HepG2 (cell line): Measurements from ENCODE around the gene NAV2. TPM values are rescaled to one million over a fixed set of nuclear protein-coding genes. Genes with fewer than 3 reads are reported as not detected.

Experiments used
- ATAD3A ChIP-seq: sonication (generic); formaldehyde crosslinking; IDR thresholded peaks from 2 replicates; pipeline ENCODE4 v1.4.0; 2020; ENCODE audit warnings: missing genetic modification reagents
- CBX1 ChIP-seq: IDR thresholded peaks from one replicate; pipeline ENCODE4 v1.6.1; 2016; ENCODE audit warnings: antibody characterized with exemption, low read depth
- DMAP1 ChIP-seq: IDR thresholded peaks from 2 replicates; pipeline ENCODE4 v1.6.1; 2016
- GABPA ChIP-seq, 2 experiments: IDR thresholded peaks; 2 replicates each; pipeline ENCODE4 v1.6.1; 2011 to 2016; ENCODE audit warnings: low read depth in 2 of 2, low read length in 1 of 2, missing biosample characterization in 1 of 2, missing genetic modification characterization in 1 of 2
- HCFC1 ChIP-seq: fragments of 150-350 bp; IDR thresholded peaks from 2 replicates; pipeline ENCODE4 v1.6.1; 2014; ENCODE audit warnings: low read depth, low read length
- IRF2 ChIP-seq: IDR thresholded peaks from 2 replicates; pipeline ENCODE4 v1.6.1; 2018; ENCODE audit warnings: missing genetic modification reagents, missing compliant biosample characterization
- KDM3A ChIP-seq: IDR thresholded peaks from 2 replicates; pipeline ENCODE4 v1.6.1; 2018; ENCODE audit warnings: low read depth, missing compliant biosample characterization
- LCORL ChIP-seq, 2 experiments: fragments of 450-650 bp in 1 of 2; sonication (generic) in 1 of 2; formaldehyde crosslinking in 1 of 2; IDR thresholded peaks; 2 replicates each; pipeline versions ENCODE4 v1.5.0 to v1.6.1; 2017 to 2020; ENCODE audit warnings: antibody characterized with exemption in 1 of 2, missing genetic modification reagents in 1 of 2
- MYC ChIP-seq: sonication (generic); formaldehyde crosslinking; IDR thresholded peaks from 2 replicates; pipeline ENCODE4 v1.9.0; 2021; ENCODE audit warnings: missing genetic modification reagents, borderline replicate concordance
- NCOA5 ChIP-seq: sonication (generic); formaldehyde crosslinking; IDR thresholded peaks from 2 replicates; pipeline ENCODE4 v1.4.0; 2020; ENCODE audit warnings: missing genetic modification reagents
- RFXANK ChIP-seq: IDR thresholded peaks from 2 replicates; pipeline ENCODE4 v1.6.1; 2016
- ZBTB8A ChIP-seq: sonication (generic); formaldehyde crosslinking; IDR thresholded peaks from 2 replicates; pipeline ENCODE4 v1.4.0; 2020; ENCODE audit warnings: mild to moderate bottlenecking, low read depth, missing genetic modification reagents, borderline replicate concordance
- ZNF883 ChIP-seq: sonication (generic); formaldehyde crosslinking; IDR thresholded peaks from 2 replicates; pipeline ENCODE4 v1.5.1; 2020; ENCODE audit warnings: mild to moderate bottlenecking, missing genetic modification reagents; ENCODE audit errors: not compliant biosample characterization
- polyA plus RNA-seq, 8 experiments: library from polyadenylated mRNA; depleted of rRNA in 3 of 8; stranded (reverse) in 7 of 8; unstranded in 1 of 8; fragments of >200 nt; fragmentation: Illumina TruSeq in 4 of 8; extraction: Trizol in 4 of 8; gene quantifications; 2 replicates each; pipeline versions ENCODE4 v1.2.1 to v1.2.3, GENCODE V29; 2011 to 2016; ENCODE audit warnings: low read depth in 4 of 8, missing spikeins in 1 of 8, mixed read lengths in 1 of 8; ENCODE audit not compliant: insufficient read depth in 1 of 8
- total RNA-seq, 5 experiments: library from RNA; depleted of rRNA; stranded (reverse); fragments of >200 nt; fragmentation: Illumina TruSeq; extraction: Trizol; gene quantifications; 2 replicates each; pipeline ENCODE4 v1.2.3, GENCODE V29; 2016; ENCODE audit warnings: low read depth in 1 of 5
- TF ChIP-seq, protein P1 (sequence below): sonication (generic); formaldehyde crosslinking; IDR thresholded peaks from 2 replicates; pipeline ENCODE4 v1.4.0; 2020; ENCODE audit warnings: missing genetic modification reagents
- TF ChIP-seq, protein P2 (sequence below): sonication (generic); formaldehyde crosslinking; IDR thresholded peaks from 2 replicates; pipeline ENCODE4 v1.4.0; 2020; ENCODE audit warnings: missing genetic modification reagents, mild to moderate bottlenecking, borderline replicate concordance
- TF ChIP-seq, protein P3 (sequence below): sonication (generic); formaldehyde crosslinking; IDR thresholded peaks from 2 replicates; pipeline ENCODE4 v1.5.1; 2020; ENCODE audit warnings: mild to moderate bottlenecking, moderate library complexity, missing genetic modification reagents
- TF ChIP-seq, protein P4 (sequence below): sonication (generic); formaldehyde crosslinking; IDR thresholded peaks from 2 replicates; pipeline ENCODE4 v1.8.0; 2022; ENCODE audit warnings: mild to moderate bottlenecking, missing genetic modification reagents; ENCODE audit not compliant: insufficient replicate concordance
- TF ChIP-seq, protein P5 (sequence below): sonication (generic); formaldehyde crosslinking; conservative IDR thresholded peaks from 2 replicates; pipeline ENCODE4 v1.8.1; 2023; ENCODE audit warnings: missing genetic modification reagents

The NAV2 gene
- total and polyA plus RNA-seq, 2 of the 13 experiments (the other 11 are each of a cell fraction or from before 2014, with no cell fraction given) = 9.3 to 34.6 TPM

DNA sequence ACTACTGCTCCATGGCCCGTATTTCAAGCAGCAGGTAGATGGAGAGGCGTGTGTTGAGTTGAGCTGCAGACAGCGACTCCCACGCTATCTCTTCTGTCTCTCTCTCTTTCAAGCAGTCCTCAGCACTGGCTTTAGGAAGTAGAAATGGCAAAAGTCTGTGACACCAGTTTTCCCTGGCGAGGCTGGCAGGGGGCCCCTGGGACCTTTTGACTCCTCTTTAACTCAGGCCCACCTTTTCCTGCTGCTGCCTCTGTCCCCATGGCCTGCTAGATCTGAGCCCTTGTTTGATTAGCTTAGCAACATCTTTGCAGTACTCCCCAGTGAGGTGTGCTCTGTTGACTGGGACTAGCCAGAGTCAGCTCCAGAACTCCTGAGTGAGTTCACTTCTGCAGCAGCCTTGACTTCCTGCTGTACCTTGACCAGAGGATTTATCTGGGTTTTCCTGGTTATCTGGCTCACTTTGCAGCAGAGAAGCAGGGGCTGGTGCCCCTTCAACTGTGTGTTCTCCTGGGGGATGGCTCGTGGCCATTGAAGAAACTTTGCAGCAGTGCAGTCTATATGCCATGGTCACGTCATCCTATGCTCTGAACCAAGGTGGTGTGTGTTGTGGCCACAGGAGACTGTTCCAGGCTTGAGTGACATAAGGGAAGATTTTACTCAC is 263.8 kb downstream of the NAV2 start (continued):
- TF ChIP-seq RFXANK (CRISPR knock-in tag) (no peak), LCORL (IDR thresholded peaks at IDR 0.05) (no peak), LCORL (CRISPR knock-in tag; IDR thresholded peaks at IDR 0.05) (0 out of 2 replicates have a peak, but pooled peaks have one; percentile 47), CBX1 (no peak), NCOA5 (CRISPR knock-in tag) (no peak), IRF2 (CRISPR knock-in tag) (peak; percentile 63; the same call in 1 of the 2 replicates), HCFC1 (no peak), ATAD3A (CRISPR knock-in tag) (no peak), DMAP1 (0 out of 2 replicates have a peak, but pooled peaks have one; percentile 29), MYC (CRISPR knock-in tag) (peak; percentile 61; the same call in 1 of the 2 replicates), ZBTB8A (CRISPR knock-in tag) (no peak), KDM3A (peak; percentile 49; the same call in 1 of the 2 replicates), GABPA (IDR thresholded peaks at IDR 0.05; ENCODE audit: low read depth, low read length) (no peak), GABPA (CRISPR knock-in tag; IDR thresholded peaks at IDR 0.05; ENCODE audit: low read depth) (peak; percentile 60), ZNF883 (CRISPR knock-in tag) (no peak)
- TF ChIP-seq, protein P1, sequence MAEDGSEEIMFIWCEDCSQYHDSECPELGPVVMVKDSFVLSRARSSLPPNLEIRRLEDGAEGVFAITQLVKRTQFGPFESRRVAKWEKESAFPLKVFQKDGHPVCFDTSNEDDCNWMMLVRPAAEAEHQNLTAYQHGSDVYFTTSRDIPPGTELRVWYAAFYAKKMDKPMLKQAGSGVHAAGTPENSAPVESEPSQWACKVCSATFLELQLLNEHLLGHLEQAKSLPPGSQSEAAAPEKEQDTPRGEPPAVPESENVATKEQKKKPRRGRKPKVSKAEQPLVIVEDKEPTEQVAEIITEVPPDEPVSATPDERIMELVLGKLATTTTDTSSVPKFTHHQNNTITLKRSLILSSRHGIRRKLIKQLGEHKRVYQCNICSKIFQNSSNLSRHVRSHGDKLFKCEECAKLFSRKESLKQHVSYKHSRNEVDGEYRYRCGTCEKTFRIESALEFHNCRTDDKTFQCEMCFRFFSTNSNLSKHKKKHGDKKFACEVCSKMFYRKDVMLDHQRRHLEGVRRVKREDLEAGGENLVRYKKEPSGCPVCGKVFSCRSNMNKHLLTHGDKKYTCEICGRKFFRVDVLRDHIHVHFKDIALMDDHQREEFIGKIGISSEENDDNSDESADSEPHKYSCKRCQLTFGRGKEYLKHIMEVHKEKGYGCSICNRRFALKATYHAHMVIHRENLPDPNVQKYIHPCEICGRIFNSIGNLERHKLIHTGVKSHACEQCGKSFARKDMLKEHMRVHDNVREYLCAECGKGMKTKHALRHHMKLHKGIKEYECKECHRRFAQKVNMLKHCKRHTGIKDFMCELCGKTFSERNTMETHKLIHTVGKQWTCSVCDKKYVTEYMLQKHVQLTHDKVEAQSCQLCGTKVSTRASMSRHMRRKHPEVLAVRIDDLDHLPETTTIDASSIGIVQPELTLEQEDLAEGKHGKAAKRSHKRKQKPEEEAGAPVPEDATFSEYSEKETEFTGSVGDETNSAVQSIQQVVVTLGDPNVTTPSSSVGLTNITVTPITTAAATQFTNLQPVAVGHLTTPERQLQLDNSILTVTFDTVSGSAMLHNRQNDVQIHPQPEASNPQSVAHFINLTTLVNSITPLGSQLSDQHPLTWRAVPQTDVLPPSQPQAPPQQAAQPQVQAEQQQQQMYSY (CRISPR knock-in tag) = no peak
- TF ChIP-seq, protein P2, sequence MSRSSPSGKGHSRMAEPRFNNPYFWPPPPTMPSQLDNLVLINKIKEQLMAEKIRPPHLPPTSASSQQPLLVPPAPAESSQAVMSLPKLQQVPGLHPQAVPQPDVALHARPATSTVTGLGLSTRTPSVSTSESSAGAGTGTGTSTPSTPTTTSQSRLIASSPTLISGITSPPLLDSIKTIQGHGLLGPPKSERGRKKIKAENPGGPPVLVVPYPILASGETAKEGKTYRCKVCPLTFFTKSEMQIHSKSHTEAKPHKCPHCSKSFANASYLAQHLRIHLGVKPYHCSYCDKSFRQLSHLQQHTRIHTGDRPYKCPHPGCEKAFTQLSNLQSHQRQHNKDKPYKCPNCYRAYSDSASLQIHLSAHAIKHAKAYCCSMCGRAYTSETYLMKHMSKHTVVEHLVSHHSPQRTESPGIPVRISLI (CRISPR knock-in tag) = no peak
- TF ChIP-seq, protein P3, sequence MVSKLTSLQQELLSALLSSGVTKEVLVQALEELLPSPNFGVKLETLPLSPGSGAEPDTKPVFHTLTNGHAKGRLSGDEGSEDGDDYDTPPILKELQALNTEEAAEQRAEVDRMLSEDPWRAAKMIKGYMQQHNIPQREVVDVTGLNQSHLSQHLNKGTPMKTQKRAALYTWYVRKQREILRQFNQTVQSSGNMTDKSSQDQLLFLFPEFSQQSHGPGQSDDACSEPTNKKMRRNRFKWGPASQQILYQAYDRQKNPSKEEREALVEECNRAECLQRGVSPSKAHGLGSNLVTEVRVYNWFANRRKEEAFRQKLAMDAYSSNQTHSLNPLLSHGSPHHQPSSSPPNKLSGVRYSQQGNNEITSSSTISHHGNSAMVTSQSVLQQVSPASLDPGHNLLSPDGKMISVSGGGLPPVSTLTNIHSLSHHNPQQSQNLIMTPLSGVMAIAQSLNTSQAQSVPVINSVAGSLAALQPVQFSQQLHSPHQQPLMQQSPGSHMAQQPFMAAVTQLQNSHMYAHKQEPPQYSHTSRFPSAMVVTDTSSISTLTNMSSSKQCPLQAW (CRISPR knock-in tag) = 0 out of 2 replicates have a peak, but pooled peaks have one; percentile 47
- TF ChIP-seq, protein P4, sequence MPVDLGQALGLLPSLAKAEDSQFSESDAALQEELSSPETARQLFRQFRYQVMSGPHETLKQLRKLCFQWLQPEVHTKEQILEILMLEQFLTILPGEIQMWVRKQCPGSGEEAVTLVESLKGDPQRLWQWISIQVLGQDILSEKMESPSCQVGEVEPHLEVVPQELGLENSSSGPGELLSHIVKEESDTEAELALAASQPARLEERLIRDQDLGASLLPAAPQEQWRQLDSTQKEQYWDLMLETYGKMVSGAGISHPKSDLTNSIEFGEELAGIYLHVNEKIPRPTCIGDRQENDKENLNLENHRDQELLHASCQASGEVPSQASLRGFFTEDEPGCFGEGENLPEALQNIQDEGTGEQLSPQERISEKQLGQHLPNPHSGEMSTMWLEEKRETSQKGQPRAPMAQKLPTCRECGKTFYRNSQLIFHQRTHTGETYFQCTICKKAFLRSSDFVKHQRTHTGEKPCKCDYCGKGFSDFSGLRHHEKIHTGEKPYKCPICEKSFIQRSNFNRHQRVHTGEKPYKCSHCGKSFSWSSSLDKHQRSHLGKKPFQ (CRISPR knock-in tag) = peak; percentile 32
- TF ChIP-seq, protein P5, sequence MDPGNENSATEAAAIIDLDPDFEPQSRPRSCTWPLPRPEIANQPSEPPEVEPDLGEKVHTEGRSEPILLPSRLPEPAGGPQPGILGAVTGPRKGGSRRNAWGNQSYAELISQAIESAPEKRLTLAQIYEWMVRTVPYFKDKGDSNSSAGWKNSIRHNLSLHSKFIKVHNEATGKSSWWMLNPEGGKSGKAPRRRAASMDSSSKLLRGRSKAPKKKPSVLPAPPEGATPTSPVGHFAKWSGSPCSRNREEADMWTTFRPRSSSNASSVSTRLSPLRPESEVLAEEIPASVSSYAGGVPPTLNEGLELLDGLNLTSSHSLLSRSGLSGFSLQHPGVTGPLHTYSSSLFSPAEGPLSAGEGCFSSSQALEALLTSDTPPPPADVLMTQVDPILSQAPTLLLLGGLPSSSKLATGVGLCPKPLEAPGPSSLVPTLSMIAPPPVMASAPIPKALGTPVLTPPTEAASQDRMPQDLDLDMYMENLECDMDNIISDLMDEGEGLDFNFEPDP (CRISPR knock-in tag) = no peak
